Neural cell (in vitro differentiated cells): ENCODE results near the gene LRRC1. TPM values are rescaled to one million over a fixed set of nuclear protein-coding genes. Genes with fewer than 3 reads are reported as not detected.

Experiments used
- H2AFZ ChIP-seq: fragments of 200-600, 300-800 bp; sonication (generic), shearing (Covaris generic); 2 replicates; pipeline ENCODE4 v1.6.0; 2014; ENCODE audit warnings: low read depth, mild to moderate bottlenecking, antibody characterized with exemption, low read length, moderate library complexity
- H3F3A ChIP-seq: fragments of 200-600 bp; shearing (Covaris generic); 2 replicates; pipeline ENCODE4 v1.6.1; 2016; ENCODE audit warnings: mild to moderate bottlenecking, moderate library complexity, mixed read lengths, antibody characterized with exemption, low read length; ENCODE audit not compliant: insufficient read depth, poor library complexity, severe bottlenecking
- H3K27ac ChIP-seq: fragments of 200-600, 300-800 bp; sonication (generic), shearing (Covaris generic); 2 replicates; pipeline ENCODE4 v1.5.1; 2014; ENCODE audit warnings: mild to moderate bottlenecking, low read length, moderate library complexity
- H3K27me3 ChIP-seq: fragments of 300-800, 200-600 bp; sonication (generic), shearing (Covaris generic); 2 replicates; pipeline ENCODE4 v1.6.0; 2014; ENCODE audit warnings: mild to moderate bottlenecking, low read depth, low read length, moderate library complexity; ENCODE audit not compliant: insufficient read depth
- H3K36me3 ChIP-seq: fragments of 300-800, 200-600 bp; sonication (generic), shearing (Covaris generic); 2 replicates; pipeline ENCODE4 v1.5.1; 2014; ENCODE audit warnings: mild to moderate bottlenecking, antibody characterized with exemption, low read length, moderate library complexity; ENCODE audit not compliant: insufficient read depth
- H3K4me2 ChIP-seq: fragments of 300-800, 200-600 bp; sonication (generic), shearing (Covaris generic); 2 replicates; pipeline ENCODE4 v1.6.0; 2014; ENCODE audit warnings: mild to moderate bottlenecking, low read length
- H3K4me3 ChIP-seq: fragments of 300-800, 200-600 bp; sonication (generic), shearing (Covaris generic); 2 replicates; pipeline ENCODE4 v1.5.1; 2014; ENCODE audit warnings: mild to moderate bottlenecking, low read length, moderate library complexity
- H3K79me2 ChIP-seq: fragments of 200-600 bp; shearing (Covaris generic); replicated peaks from 2 replicates; pipeline ENCODE4 v1.6.0; 2014; ENCODE audit warnings: mild to moderate bottlenecking, low read length, moderate library complexity; ENCODE audit not compliant: insufficient read depth
- H3K9ac ChIP-seq: fragments of 300-800, 200-600 bp; sonication (generic), shearing (Covaris generic); 2 replicates; pipeline ENCODE4 v1.6.1; 2016; ENCODE audit warnings: mild to moderate bottlenecking, low read length, mixed read lengths
- H3K9me2 ChIP-seq: fragments of 200-600 bp; shearing (Covaris generic); 2 replicates; pipeline ENCODE4 v1.6.1; 2016; ENCODE audit warnings: mild to moderate bottlenecking, low read length, mixed read lengths; ENCODE audit not compliant: insufficient read depth
- H3K9me3 ChIP-seq: fragments of 200-600, 300-800 bp; sonication (generic), shearing (Covaris generic); 2 replicates; pipeline ENCODE4 v1.6.1; 2016; ENCODE audit warnings: mild to moderate bottlenecking, mixed run types, low read length, moderate library complexity, mixed read lengths
- H4K20me1 ChIP-seq: fragments of 200-600 bp; shearing (Covaris generic); 2 replicates; pipeline ENCODE4 v1.6.1; 2016; ENCODE audit warnings: mild to moderate bottlenecking, mixed run types; ENCODE audit not compliant: insufficient read depth
- EP300 ChIP-seq: fragments of 450-650 bp; conservative IDR thresholded peaks from 2 replicates; pipeline ENCODE4 v1.6.1; 2014; ENCODE audit warnings: antibody characterized with exemption, mild to moderate bottlenecking, moderate library complexity; ENCODE audit not compliant: poor library complexity, severe bottlenecking
- EZH2 ChIP-seq: fragments of 200-600, 300-800 bp; shearing (Covaris generic), sonication (generic); IDR thresholded peaks from 2 replicates; pipeline ENCODE4 v1.6.1; 2014; ENCODE audit warnings: antibody characterized with exemption, low read length, borderline replicate concordance, mild to moderate bottlenecking; ENCODE audit not compliant: insufficient read depth, poor library complexity, severe bottlenecking
- MXI1 ChIP-seq: fragments of 450-650 bp; conservative IDR thresholded peaks from 2 replicates; pipeline ENCODE4 v1.6.1; 2014; ENCODE audit warnings: antibody characterized with exemption, mild to moderate bottlenecking; ENCODE audit not compliant: poor library complexity, severe bottlenecking
- POLR2AphosphoS5 ChIP-seq: IDR thresholded peaks from 2 replicates; pipeline ENCODE4 v1.6.1; 2012
- RAD21 ChIP-seq: fragments of 450-650 bp; conservative IDR thresholded peaks from 2 replicates; pipeline ENCODE4 v1.6.1; 2014; ENCODE audit warnings: antibody characterized with exemption, mild to moderate bottlenecking, moderate library complexity
- SMC3 ChIP-seq: fragments of 450-650 bp; conservative IDR thresholded peaks from 2 replicates; pipeline ENCODE4 v1.6.1; 2014; ENCODE audit warnings: antibody characterized with exemption, mild to moderate bottlenecking, moderate library complexity; ENCODE audit not compliant: poor library complexity
- TAF1 ChIP-seq: IDR thresholded peaks from 2 replicates; pipeline ENCODE4 v1.6.1; 2012; ENCODE audit warnings: low read depth
- polyA plus RNA-seq: library from polyadenylated mRNA; depleted of rRNA; stranded (reverse); fragments of >200 nt; gene quantifications from 2 replicates; pipeline ENCODE4 v1.2.3, GENCODE V29; 2014
- TF ChIP-seq, protein P1 (sequence below): fragments of 450-650 bp; IDR thresholded peaks from 2 replicates; pipeline ENCODE4 v1.5.1; 2014; ENCODE audit warnings: antibody characterized with exemption, mild to moderate bottlenecking, moderate library complexity; ENCODE audit not compliant: poor library complexity, severe bottlenecking

The LRRC1 gene
- polyA plus RNA-seq, 1 donor from 2014 or later = 21.2 TPM

DNA sequence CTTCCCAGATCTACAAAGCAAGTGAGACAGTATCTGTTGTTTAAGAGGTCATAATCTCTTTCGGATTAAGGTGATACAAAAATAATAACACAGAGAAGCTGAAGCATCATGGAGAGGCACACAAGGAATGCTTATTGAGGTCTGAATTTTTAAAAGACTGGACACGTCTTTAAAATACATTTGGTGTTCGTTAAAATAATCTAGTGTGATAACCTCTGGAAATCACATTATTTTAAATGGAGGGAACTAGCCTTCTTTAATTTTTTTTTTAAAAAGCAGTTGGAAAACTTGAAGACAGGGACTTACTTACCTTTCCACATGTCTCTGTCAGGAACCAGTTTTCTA, 1.9 kb upstream of the LRRC1 start:
- Histone ChIP-seq H3F3A (no peaks in the 10 kb centered on the region), H4K20me1 (no peaks in the 10 kb centered on the region), H3K9me3 (no peaks in the 10 kb centered on the region), H3K4me2 (peak overlapping the region; percentile 75), H3K27me3 (no peaks in the 10 kb centered on the region), H3K79me2 (peaks cover 29% of the 10 kb centered on the region), H2AFZ (no peak overlapping the region), H3K9me2 (no peaks in the 10 kb centered on the region), H3K9ac (no peak overlapping the region), H3K4me3 (peak overlapping the region; percentile 92), H3K36me3 (no peaks in the 10 kb centered on the region), H3K27ac (no peak overlapping the region)
- TF ChIP-seq POLR2AphosphoS5 (no peak), EP300 (no peak), MXI1 (no peak)

DNA sequence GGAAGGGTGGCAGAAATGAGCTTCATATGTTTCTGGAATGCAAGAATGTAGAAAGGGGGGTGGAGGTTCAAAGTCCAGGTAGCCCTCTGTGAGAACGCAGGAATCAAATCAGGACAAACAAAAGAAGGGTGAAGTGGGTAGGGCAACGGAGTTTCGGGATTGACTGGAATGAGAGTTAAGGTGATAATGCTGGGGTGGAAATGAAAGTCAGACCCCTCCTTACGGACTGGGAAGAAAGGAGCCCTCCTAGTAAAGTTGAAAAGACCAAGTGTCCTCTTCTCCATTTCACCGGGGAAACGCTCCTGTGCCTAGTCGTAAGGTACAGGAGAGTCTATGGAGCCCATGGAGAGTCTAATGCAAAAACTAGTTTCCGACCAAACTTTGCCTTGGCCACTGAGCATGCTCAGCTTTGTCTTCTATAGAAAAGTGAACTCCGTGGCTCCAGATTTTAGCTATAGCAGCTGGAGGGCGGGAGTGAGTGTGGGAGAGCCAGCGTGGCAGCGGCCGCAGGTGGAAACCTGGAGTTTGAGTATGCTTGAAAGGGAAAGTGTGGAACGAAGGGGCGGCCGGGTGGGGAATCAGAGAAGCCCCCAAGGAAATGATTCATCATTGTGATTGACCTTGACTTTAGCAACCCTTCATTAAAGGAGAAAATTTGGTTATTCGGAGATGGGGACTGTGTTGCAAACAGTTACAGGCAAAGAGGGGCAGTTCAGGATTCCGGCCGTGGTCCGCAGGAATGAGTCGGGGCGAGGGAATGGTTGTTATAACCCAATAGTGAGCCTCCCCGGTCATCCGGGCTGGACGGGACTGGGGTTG, 1.3 kb upstream of the LRRC1 start:
- H3K9ac ChIP-seq = peak overlapping the region; percentile 68
- no peaks in the 10 kb centered on the region for H3K27me3 ChIP-seq
- TF ChIP-seq MXI1 (peak; percentile 36), SMC3 (no peak)
- no peaks in the 10 kb centered on the region for H4K20me1 ChIP-seq
- peak overlapping the region; percentile 52 for H2AFZ ChIP-seq
- H3K9me2 ChIP-seq = no peaks in the 10 kb centered on the region
- H3K27ac ChIP-seq = peak overlapping the region; percentile 40
- H3K4me2 ChIP-seq = peak overlapping the region; percentile 75
- H3K4me3 ChIP-seq = peak overlapping the region; percentile 92
- H3F3A ChIP-seq = no peaks in the 10 kb centered on the region
- peaks cover 35% of the 10 kb centered on the region for H3K79me2 ChIP-seq
- H3K9me3 ChIP-seq = no peaks in the 10 kb centered on the region
- no peaks in the 10 kb centered on the region for H3K36me3 ChIP-seq

DNA sequence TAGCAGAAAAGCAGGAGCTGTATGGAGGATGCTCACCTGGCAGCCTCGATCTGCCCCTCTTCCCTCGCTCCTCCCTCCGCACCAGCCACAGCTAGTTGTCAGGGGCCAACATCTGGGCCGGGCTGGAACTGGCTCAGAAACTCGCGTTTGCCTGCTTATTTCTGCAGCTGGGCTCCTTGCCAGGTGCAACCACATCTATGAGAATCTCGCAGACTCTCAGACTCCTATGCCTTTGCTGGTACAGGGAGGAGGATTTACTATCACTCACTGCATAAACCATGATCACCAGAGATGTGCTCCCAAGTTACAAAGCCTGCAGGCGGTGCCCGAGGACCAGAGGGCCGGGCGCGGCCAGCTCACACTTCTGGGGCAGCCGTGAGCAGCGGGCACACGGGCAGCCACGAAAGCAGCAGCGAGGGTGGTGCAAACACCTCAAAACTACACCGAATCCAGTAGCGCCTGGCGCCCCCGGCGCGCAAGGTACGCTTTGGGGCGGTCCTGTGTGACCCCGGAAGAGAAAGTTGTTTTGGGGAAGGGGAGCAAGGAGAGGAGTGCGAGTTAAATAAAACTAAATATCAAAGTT, 577 bp upstream of the LRRC1 start:
- Histone ChIP-seq H3F3A (no peaks in the 10 kb centered on the region), H3K9me2 (no peaks in the 10 kb centered on the region), H3K4me2 (peak overlapping the region; percentile 75), H3K27me3 (no peaks in the 10 kb centered on the region), H4K20me1 (no peaks in the 10 kb centered on the region), H3K79me2 (peaks cover 42% of the 10 kb centered on the region), H3K36me3 (no peaks in the 10 kb centered on the region), H3K9ac (peak overlapping the region; percentile 68), H2AFZ (peak overlapping the region; percentile 52), H3K4me3 (peak overlapping the region; percentile 92), H3K9me3 (no peaks in the 10 kb centered on the region), H3K27ac (peak overlapping the region; percentile 40)
- TF ChIP-seq TAF1 = no peak
- TF ChIP-seq POLR2AphosphoS5 = no peak
- TF ChIP-seq, protein P1, sequence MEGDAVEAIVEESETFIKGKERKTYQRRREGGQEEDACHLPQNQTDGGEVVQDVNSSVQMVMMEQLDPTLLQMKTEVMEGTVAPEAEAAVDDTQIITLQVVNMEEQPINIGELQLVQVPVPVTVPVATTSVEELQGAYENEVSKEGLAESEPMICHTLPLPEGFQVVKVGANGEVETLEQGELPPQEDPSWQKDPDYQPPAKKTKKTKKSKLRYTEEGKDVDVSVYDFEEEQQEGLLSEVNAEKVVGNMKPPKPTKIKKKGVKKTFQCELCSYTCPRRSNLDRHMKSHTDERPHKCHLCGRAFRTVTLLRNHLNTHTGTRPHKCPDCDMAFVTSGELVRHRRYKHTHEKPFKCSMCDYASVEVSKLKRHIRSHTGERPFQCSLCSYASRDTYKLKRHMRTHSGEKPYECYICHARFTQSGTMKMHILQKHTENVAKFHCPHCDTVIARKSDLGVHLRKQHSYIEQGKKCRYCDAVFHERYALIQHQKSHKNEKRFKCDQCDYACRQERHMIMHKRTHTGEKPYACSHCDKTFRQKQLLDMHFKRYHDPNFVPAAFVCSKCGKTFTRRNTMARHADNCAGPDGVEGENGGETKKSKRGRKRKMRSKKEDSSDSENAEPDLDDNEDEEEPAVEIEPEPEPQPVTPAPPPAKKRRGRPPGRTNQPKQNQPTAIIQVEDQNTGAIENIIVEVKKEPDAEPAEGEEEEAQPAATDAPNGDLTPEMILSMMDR = peak; percentile 53
- TF ChIP-seq EZH2 = no peak
- no peak for TF ChIP-seq EP300
- TF ChIP-seq MXI1 = peak; percentile 7
- TF ChIP-seq RAD21 = peak; percentile 57
- TF ChIP-seq SMC3 = peak; percentile 55
